OCI-LY3 (cell line): ENCODE measurements around the gene LTBP1.

Experiments
- H2AFZ ChIP-seq: fragments of 200-600, 300-600 bp; shearing (Covaris generic); 2 replicates; pipeline ENCODE4 v1.6.0; 2014; ENCODE audit warnings: antibody characterized with exemption, low read depth, low read length
- H3K27ac ChIP-seq: fragments of 200-600, 300-600 bp; sonication (generic); 2 replicates; pipeline ENCODE4 v1.5.1; 2014; ENCODE audit warnings: mild to moderate bottlenecking, low read length, moderate library complexity, mixed read lengths
- H3K27me3 ChIP-seq: fragments of 200-600, 300-600 bp; sonication (generic); 2 replicates; pipeline ENCODE4 v1.6.1; 2014; ENCODE audit warnings: low read depth, low read length, mixed read lengths
- H3K36me3 ChIP-seq: fragments of 200-600, 300-600 bp; sonication (generic); replicated peaks from 2 replicates; pipeline ENCODE3; 2014; ENCODE audit warnings: low read depth, low read length, mixed read lengths
- H3K4me1 ChIP-seq: fragments of 300-600, 200-600 bp; sonication (generic); 2 replicates; pipeline ENCODE4 v1.6.1; 2014; ENCODE audit warnings: low read length, mixed read lengths
- H3K4me2 ChIP-seq: fragments of 200-600, 300-600 bp; sonication (generic); 2 replicates; pipeline ENCODE4 v1.6.1; 2014; ENCODE audit warnings: low read length, mixed read lengths
- H3K4me3 ChIP-seq: fragments of 300-600, 200-600 bp; sonication (generic); 2 replicates; pipeline ENCODE4 v1.5.1; 2014; ENCODE audit warnings: antibody characterized with exemption, mild to moderate bottlenecking, low read length, moderate library complexity
- H3K79me2 ChIP-seq: fragments of 300-600, 200-600 bp; shearing (Covaris generic); 2 replicates; pipeline ENCODE4 v1.6.1; 2014; ENCODE audit warnings: mild to moderate bottlenecking, low read length, mixed read lengths
- H3K9ac ChIP-seq: fragments of 300-600, 200-600 bp; shearing (Covaris generic); 2 replicates; pipeline ENCODE4 v1.6.0; 2014; ENCODE audit warnings: mild to moderate bottlenecking, low read length, moderate library complexity
- H3K9me3 ChIP-seq: fragments of 200-600, 300-600 bp; shearing (Covaris generic); 2 replicates; pipeline ENCODE4 v1.6.1; 2014; ENCODE audit warnings: low read length, mixed read lengths; ENCODE audit not compliant: insufficient read depth
- H4K20me1 ChIP-seq: fragments of 200-600, 300-600 bp; sonication (generic); 2 replicates; pipeline ENCODE4 v1.6.1; 2016; ENCODE audit warnings: low read length, mixed read lengths; ENCODE audit not compliant: insufficient read depth
- EZH2phosphoT487 ChIP-seq: fragments of 200-600 bp; shearing (Covaris generic); IDR thresholded peaks from 2 replicates; pipeline ENCODE4 v1.6.1; 2018; ENCODE audit warnings: antibody characterized with exemption, mixed run types, low read depth
- TF ChIP-seq, protein P1 (sequence below): fragments of 200-600, 300-600 bp; sonication (generic); IDR thresholded peaks from 2 replicates; pipeline ENCODE4 v1.5.1; 2014; ENCODE audit warnings: antibody characterized with exemption, low read length, low read depth

The LTBP1 gene

DNA sequence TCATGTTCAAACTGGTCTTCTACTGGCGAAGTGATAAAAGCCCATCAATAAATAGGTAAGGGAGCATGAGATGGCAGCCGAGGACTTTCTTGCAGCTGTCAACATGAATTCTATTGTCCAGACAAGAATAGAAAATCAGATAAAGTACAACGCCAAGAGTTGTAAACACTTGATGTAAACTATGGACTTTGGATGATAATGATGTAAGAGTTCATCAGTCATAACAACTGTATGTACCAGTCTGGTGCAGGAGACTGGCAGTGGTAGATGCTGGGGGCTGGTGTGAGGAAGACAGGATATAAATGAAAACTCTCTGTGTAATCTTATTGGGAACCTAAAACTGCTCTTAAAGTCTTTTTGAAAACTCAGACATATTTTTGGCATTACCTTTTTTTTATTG lies 373.8 kb downstream of the LTBP1 start:
- peaks cover 34% of the 10 kb centered on the region for H3K4me1 ChIP-seq
- no peaks in the 10 kb centered on the region for H3K79me2 ChIP-seq
- no peaks in the 10 kb centered on the region for H3K36me3 ChIP-seq
- H2AFZ ChIP-seq, result no peak overlapping the region
- H3K9me3 ChIP-seq, result no peaks in the 10 kb centered on the region
- H3K27me3 ChIP-seq, result no peaks in the 10 kb centered on the region
- H3K9ac ChIP-seq, result no peak overlapping the region
- TF ChIP-seq, protein P1, sequence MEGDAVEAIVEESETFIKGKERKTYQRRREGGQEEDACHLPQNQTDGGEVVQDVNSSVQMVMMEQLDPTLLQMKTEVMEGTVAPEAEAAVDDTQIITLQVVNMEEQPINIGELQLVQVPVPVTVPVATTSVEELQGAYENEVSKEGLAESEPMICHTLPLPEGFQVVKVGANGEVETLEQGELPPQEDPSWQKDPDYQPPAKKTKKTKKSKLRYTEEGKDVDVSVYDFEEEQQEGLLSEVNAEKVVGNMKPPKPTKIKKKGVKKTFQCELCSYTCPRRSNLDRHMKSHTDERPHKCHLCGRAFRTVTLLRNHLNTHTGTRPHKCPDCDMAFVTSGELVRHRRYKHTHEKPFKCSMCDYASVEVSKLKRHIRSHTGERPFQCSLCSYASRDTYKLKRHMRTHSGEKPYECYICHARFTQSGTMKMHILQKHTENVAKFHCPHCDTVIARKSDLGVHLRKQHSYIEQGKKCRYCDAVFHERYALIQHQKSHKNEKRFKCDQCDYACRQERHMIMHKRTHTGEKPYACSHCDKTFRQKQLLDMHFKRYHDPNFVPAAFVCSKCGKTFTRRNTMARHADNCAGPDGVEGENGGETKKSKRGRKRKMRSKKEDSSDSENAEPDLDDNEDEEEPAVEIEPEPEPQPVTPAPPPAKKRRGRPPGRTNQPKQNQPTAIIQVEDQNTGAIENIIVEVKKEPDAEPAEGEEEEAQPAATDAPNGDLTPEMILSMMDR, result no peak
- no peak for TF ChIP-seq EZH2phosphoT487
- H3K27ac ChIP-seq, result no peak overlapping the region
- no peak overlapping the region for H3K4me3 ChIP-seq
- no peak overlapping the region for H3K4me2 ChIP-seq
- no peaks in the 10 kb centered on the region for H4K20me1 ChIP-seq

DNA sequence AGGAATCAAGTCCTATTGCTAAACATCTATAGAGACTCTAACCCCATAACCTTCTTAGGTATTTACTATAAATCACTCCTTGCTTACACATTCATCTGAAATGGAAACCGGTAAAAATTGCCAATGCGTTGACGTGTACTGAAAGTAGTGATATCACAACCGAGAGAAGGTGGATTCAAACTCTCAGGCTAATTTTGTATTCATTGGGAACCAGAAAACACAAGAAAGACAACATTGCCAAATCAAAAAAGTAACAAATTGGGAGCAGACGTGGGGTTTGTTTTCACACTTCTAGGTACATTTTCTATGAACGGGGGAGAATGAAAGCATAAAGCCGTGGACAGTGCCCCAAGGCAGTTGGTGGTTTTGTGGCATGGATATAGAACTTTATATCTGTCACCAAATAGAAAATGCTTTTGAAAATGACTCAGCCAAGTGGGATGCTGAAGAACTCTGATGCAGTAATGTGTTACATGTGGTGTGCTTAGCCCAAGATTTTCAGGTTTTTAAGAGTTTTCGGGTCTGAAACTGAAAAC lies 374.6 kb downstream of the LTBP1 start:
- Histone ChIP-seq H3K9ac (peak overlapping the region; percentile 21), H3K79me2 (no peaks in the 10 kb centered on the region), H3K27me3 (no peaks in the 10 kb centered on the region), H4K20me1 (no peaks in the 10 kb centered on the region), H2AFZ (peak overlapping the region; percentile 72), H3K4me3 (peak overlapping the region; percentile 65), H3K9me3 (no peaks in the 10 kb centered on the region), H3K4me1 (peaks cover 35% of the 10 kb centered on the region), H3K4me2 (peak overlapping the region; percentile 82), H3K36me3 (no peaks in the 10 kb centered on the region), H3K27ac (0 out of 2 replicates have a peak overlapping the region, but pooled peaks have one; percentile 12)
- TF ChIP-seq EZH2phosphoT487, result no peak
- TF ChIP-seq, protein P1, result no peak

DNA sequence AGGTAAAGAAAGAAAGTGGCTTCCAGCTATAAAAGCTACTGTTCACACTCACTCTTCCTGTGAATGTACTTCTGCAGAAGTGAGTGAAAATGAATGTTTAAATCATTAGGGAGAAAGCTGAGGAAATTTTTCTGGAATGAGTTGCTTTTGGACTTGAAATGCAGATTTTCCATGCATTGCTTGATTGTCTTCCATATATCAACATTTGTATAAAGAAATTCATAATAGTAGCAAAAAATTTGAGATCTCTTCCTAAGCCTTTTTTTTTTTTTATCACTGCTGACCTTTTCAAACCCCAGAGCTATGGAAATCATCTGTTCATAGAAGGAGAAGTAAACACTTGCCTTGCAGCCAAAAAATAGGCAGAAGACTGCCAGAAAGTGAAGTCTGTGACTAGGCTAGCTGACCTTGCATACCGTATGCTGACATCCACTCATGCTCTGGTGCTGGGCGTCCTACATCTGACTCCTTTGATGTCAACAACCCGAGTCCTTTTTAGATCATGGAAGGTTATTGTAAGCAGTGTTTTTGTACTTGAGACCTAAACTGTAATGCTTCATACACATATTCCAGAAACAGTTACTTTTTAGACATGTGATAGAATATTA lies 375.2 kb downstream of the LTBP1 start:
- peak overlapping the region; percentile 82 for H3K4me2 ChIP-seq
- H3K79me2 ChIP-seq, result no peaks in the 10 kb centered on the region
- peak overlapping the region; percentile 65 for H3K4me3 ChIP-seq
- 0 out of 2 replicates have a peak overlapping the region, but pooled peaks have one; percentile 12 for H3K27ac ChIP-seq
- H3K9me3 ChIP-seq, result no peaks in the 10 kb centered on the region
- H3K36me3 ChIP-seq, result no peaks in the 10 kb centered on the region
- H3K4me1 ChIP-seq, result peaks cover 35% of the 10 kb centered on the region
- peak overlapping the region; percentile 21 for H3K9ac ChIP-seq
- H4K20me1 ChIP-seq, result no peaks in the 10 kb centered on the region
- H3K27me3 ChIP-seq, result no peaks in the 10 kb centered on the region
- peak overlapping the region; percentile 72 for H2AFZ ChIP-seq
- TF ChIP-seq, protein P1, result no peak
- TF ChIP-seq EZH2phosphoT487, result no peak

DNA sequence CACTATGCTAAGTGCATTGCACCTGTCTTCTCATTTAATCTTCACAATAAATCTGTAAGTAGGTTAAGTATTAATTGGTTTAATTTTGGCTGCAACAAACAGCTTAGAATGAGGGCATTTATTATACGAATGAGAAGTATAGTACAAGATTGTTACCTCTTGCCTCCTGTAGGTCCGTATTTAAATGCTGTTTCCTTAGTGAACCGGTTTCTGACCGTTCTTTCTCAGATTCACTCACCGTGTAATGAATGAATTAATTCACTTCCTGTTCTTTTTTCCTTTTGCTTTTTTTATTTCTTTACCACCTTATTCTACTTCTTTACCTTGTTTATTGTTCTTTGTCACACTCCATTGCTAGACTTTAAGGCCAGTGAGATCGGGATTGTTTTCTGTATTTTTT lies 375.9 kb downstream of the LTBP1 start:
- Histone ChIP-seq H3K4me3 (peak overlapping the region; percentile 65), H3K27ac (no peak overlapping the region), H4K20me1 (no peaks in the 10 kb centered on the region), H3K9ac (0 out of 2 replicates have a peak overlapping the region, but pooled peaks have one; percentile 6), H3K9me3 (no peaks in the 10 kb centered on the region), H3K79me2 (no peaks in the 10 kb centered on the region), H3K27me3 (no peaks in the 10 kb centered on the region), H2AFZ (no peak overlapping the region), H3K4me1 (peaks cover 35% of the 10 kb centered on the region), H3K36me3 (no peaks in the 10 kb centered on the region), H3K4me2 (peak overlapping the region; percentile 82)
- TF ChIP-seq, protein P1, result no peak
- TF ChIP-seq EZH2phosphoT487, result no peak
